GM08714 (cell line): Measurements from ENCODE around the gene RAB38.
A peak's percentile ranks its signal among the peaks of the same experiment; 100 is the strongest.

Experiments used
- H3K4me3 ChIP-seq: fragments of 200-500 bp; sonication (Bioruptor generic); 2 replicates; pipeline ENCODE4 v1.5.1; 2014; ENCODE audit warnings: mild to moderate bottlenecking, low read length, inconsistent platforms
- ZNF274 ChIP-seq: IDR thresholded peaks from 2 replicates; pipeline ENCODE4 v1.6.1; 2012; ENCODE audit warnings: mild to moderate bottlenecking, low read depth, low read length

Gene RAB38

DNA sequence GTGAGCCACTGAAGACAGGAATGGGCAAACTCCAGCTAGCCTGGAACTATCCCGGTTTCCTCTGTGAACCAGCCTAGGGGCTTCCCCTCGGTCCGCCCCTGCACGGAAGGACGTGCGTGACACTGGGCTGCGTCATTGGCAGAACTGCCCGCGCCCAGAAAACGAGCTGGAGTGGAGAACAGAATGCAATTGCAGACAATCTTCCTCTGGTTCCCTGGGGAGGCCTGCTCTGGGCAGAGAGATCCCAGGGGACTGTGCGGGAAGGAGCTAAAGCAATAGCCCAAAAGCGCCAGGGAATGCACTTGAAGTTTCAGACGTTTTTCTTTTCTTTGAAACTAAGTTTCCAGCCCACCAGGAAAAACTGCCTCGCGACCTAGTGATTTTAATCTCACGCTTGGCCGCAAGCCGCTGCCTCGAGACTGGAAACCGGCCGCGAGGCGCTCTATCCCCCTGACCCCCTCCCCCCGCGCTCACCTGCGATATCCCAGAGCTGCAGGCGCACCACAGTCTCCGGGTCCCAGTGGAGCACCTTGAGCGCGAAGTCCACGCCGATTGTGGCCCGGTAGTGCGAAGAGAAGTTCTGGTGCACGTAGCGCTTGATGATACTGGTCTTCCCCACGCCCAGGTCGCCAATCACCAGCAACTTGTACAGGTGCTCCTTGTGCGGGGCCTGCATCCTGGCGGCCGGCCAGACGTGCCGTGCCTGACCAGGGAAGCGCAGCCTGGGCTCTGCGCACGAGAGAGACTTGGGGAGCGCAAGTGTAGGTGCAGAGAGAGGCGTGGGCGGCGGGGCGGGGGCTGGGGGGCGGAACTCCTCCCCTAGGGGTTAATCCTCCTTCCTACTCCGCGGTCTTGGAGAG lies at the start of gene RAB38:
Gene RAB38 (minus strand): TSS at position 735 of the 860 bp plus-strand sequence. CDS start 59 bp downstream, at position 676.
- TF ChIP-seq ZNF274 = no peak
- H3K4me3 ChIP-seq = peak within 1 kb of the TSS; percentile 75

DNA sequence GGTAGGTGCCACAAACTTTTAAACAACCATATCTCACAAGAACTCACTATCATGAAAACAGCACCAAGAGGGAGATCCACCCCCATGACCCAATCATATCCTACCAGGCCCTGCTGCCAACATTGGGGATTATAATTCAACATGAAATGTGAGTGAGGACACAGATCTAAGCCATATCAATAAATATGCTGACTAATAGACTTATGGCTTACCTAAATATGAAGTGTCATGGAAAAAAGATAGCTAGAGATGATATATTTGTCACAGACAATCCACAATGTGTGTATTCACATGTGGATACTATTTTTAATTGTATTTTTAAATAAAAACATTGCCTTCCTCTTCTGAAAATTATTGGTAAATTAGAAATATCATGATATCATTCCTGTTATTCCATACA lies 38.2 kb upstream of the RAB38 start:
- H3K4me3 ChIP-seq = no peak overlapping the region
- TF ChIP-seq ZNF274 = no peak

DNA sequence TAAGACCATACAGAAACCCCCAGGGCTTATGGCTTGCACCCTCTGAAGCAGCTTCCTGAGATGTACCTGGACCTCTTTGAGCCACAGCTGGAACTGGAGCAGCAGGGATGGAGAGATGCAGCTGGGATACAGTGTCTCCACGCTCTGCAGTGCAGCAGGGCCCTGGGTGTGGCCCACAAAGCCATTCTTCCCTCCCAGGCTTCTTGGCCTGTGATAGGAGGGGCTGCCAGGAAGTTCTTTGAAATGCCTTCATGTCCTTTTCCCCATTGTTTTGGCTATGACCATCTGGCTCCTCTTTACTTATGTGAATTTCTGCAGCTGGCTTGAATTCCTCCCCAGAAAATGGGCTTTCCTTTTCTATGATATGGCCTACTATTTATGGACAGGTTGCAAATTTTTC lies 37.1 kb upstream of the RAB38 start:
- TF ChIP-seq ZNF274 = no peak
- H3K4me3 ChIP-seq = no peak overlapping the region

DNA sequence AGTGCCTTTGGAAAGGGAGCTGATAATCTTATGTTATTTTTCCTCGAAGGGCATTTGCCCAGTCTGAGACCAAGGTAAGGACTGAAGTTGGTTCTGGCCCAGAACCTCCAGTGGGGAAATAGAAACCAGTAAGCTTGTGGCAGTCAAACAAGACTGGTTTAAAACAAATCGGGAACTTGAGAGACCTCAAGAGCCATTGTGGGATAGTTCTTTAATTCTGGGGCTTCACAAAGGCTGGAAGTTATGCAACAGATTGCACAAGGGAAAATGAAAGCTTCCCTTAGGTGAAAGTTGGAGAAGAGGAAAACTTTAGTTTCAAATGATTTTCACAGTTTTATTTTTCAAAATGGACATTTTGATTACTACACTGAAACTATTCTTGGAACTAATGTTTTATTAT lies 33.5 kb upstream of the RAB38 start:
- no peak overlapping the region for H3K4me3 ChIP-seq
- no peak for TF ChIP-seq ZNF274

DNA sequence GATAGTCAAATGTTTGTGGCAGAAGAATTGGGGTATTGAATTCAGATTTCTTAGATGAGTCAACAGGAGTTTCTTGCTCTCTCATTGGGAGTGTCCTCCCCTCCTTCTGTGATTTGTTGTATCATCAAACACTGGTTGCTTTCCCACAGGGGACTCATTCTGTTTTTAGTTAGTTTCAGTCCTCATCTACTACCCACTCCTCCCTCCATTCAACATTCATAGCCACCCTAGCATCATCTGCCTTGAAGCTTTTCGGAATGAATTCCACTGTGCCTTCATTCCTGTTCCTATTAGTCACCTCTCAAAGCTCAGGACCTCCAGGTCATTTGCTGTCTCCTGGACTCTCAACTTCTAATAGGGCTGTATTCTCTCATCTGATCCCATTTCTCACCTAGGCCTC lies 31.5 kb upstream of the RAB38 start:
- TF ChIP-seq ZNF274 = no peak
- no peak overlapping the region for H3K4me3 ChIP-seq

DNA sequence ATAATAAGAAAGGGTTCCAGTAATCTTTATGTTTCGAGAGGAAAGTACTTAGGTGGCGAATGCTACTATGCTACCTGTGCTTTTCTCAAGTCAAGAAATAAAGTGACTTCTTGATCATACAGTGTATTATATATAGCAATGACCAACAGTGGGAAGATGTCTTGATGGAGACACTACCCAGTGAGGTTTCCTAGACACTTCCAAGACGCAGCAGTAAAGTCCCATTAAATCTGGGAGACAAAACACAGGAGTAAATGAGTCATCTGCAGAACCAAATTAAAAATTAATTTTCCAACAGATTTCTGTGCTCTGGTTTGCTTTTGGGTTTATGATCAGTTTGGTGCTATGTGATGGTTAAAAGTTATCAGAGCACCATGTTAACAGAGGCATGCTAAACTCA lies 29.1 kb upstream of the RAB38 start:
- no peak overlapping the region for H3K4me3 ChIP-seq
- no peak for TF ChIP-seq ZNF274

DNA sequence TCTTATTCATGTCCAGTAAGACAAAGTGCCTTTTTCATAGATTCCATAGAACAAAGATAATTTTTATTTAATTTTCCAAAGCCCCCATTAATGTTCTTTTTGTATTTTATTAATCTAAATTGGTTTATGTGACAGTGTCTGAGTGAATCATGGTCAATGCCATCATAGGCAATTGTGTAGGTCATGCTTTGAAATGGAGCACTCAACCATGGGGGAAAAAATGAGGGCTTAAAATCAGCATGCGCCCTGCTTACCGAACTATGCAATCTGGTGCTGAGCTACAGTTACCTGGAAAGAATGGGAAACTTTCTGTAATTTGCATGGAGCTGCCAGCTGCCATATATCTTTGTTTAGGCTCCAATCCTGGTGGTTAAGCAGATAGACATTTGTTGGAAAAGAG lies 28.4 kb upstream of the RAB38 start:
- TF ChIP-seq ZNF274 = no peak
- H3K4me3 ChIP-seq = no peak overlapping the region

DNA sequence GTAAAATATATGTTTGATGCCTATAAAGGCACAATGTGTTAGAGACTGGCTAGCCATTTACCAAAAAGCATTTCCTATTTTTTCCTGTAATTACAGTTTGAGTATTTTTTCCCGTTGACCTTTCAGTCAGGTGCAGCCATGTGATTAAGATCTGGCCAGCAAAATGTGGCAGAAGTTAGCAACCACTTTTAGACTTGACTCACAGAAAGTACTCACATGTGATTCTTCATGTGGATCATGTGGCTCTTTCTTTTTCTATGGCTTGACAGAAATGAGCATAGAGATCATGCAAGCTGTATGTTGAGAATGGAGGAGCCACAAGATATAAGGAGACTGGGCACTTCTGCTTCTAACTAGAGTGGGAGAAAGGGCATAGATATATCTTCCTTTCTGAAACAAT lies 27.3 kb upstream of the RAB38 start:
- no peak for TF ChIP-seq ZNF274
- H3K4me3 ChIP-seq = no peak overlapping the region

DNA sequence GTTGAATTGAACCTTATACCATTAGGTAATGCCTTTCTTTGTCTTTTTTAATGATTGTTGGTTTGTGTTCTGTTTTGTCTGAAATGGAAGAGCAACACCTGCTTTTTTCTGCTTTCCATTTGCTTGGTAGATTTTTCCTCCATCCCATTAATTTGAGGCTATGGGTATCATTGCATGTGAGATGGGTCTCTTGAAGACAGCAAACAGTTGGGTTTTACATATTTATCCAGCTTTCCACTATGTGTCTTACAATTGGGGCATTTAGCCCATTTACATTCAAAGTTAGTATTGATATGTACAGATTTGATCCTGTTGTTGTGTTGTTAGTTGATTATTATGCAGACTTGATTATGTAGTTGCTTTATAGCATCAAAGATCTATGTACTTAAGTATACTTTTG lies 21.1 kb upstream of the RAB38 start:
- TF ChIP-seq ZNF274 = no peak
- no peak overlapping the region for H3K4me3 ChIP-seq

DNA sequence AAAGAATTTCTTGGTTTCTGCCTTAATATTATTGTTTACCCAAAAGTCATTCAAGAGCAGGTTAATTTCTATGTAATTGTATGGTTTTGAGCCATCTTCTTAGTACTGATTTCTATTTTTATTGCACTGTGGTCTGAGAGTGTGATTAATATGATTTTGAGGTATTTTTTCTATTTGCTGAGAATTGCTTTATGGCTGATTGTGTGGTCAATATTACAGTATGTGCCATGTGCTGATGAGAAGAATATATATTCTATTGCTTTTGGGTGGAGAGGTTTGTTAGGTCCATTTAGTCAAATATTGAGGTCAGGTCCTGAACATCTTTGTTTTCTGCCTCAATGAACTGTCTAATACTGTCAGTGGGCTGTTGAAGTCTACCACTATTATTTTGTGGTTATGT lies 20.7 kb upstream of the RAB38 start:
- no peak overlapping the region for H3K4me3 ChIP-seq
- no peak for TF ChIP-seq ZNF274

DNA sequence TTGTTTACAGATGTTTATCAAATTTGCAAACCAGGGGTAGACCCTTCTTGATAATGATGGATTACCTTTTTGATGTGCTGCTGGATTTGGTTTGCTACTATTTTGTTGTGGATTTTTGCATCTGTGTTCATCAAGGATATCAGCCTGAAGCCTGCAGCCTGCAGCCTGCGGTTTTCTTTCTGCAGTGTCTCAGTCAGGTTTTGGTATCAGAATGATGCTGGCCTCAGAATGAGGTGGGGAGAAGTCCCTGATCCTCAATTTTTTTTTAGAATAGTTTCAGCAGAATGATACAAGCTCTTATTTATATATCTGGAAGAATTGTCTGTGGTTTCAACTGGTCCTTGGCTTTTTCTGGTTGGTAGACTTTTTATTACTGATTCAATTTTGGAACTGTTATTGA lies 19.7 kb upstream of the RAB38 start:
- no peak for TF ChIP-seq ZNF274
- H3K4me3 ChIP-seq = no peak overlapping the region

DNA sequence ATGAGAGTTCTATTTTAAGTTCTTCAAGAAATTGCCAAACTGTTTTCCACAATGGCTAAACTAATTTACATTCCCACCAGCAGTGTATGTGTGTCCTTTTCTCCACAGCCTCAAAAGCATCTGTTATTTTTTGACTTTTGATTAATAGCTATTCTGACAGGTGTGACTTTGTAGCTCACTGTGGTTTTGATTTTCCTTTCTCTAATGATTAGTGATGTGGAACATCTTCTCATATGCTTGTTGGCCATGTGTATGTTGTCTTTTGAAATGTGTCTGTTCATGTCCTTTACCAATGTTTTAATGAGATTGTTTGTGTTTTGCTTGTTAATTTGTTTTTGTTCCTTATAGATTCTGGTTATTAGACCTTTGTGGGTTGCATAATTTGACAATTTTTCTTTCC lies 18.0 kb upstream of the RAB38 start:
- no peak for TF ChIP-seq ZNF274

DNA sequence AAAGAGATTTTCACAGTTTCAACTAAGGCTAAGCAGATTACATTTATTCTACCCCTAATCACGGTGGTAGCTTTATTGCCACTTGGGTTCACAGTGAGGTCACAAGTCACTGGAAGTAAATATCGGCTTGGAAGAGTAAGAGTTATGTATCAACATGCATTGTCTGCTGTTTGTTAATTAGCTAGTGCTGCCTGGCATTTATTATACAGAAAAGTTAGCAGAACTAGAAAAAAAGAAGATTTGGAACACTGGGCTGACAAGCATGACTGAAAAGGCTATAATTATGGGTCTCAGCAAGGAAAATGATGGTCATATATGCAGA lies 13.7 kb upstream of the RAB38 start:
- no peak overlapping the region for H3K4me3 ChIP-seq
- TF ChIP-seq ZNF274 = no peak

More for the DNA sequence above, 18.0 kb upstream of the RAB38 start:
- H3K4me3 ChIP-seq = no peak overlapping the region

DNA sequence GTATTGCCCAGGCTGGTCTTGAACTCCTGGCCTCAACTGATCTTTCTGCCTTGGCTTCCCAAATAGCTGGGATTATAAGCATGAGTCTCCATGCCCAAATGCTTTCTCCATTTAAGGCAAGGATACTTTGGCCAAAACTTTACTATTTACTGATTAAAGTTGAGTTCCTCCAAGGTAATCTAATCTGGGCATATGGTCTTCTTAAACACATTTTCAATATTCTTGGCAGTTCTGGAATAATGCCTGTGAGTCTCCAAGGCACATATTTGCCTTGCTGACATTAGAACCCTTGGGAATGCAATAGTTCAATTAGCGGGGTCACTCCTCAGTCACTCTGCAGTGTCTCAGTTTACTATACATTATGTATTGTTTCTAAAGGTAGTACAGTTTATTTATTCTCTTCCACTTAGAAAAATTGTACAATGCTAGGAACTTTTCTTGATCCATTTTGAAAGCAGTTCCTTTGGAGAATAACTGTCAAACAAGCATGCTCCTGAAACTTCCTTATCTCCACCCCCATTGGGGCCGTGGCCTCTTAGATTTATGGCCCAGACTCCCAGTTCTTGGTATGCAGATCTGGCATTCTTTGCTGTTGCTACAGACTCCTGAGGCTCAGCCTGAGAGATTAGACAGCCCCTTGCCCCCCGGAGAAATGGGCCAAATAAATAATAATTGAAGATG lies 13.1 kb upstream of the RAB38 start:
- TF ChIP-seq ZNF274 = no peak
- no peak overlapping the region for H3K4me3 ChIP-seq

DNA sequence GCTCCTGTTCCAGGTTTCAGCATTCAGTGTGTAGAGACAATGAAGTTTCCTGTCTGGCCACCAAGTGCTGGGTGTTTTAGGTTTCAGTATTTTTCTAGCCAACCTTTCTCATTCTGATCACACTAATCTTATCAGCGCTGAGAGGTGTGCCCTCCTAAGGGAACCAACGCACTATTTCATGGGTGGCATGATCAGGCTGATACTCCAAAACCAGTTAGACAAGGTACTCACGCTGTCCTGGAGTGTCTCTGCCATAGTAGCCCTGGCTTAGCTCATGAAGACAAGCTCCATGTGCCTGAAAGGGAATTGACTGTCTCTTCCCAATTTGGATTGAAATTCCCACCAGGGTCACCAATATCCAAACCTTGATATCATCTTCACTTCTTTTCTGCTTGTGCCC lies 8.0 kb upstream of the RAB38 start:
- no peak overlapping the region for H3K4me3 ChIP-seq
- TF ChIP-seq ZNF274 = no peak
